Mucosa of descending colon (tissue), 3 donors: ENCODE measurements around the gene CCDC146. TPM values are rescaled to one million over a fixed set of nuclear protein-coding genes. Genes with fewer than 3 reads are reported as not detected.
A peak's percentile ranks its signal among the peaks of the same experiment; 100 is the strongest.

Experiments used
- ATAC-seq: fragments of 200-7000 bp; cut with Tn5 transposase; one replicate; pipeline ENCODE4 v1.9.1; 2020; ENCODE audit warnings: mild to moderate bottlenecking, moderate library complexity
- DNase-seq, 3 donors: peaks; one replicate each; pipeline ENCODE4 v3.0.0-alpha.2; 2020
- H3K36me3 ChIP-seq: fragments of 200-600 bp; one replicate; pipeline ENCODE4 v1.8.0; 2021; ENCODE audit warnings: low read depth, mild to moderate bottlenecking
- H3K4me1 ChIP-seq: fragments of 200-600 bp; one replicate; pipeline ENCODE4 v1.8.0; 2021; ENCODE audit warnings: low read depth, mild to moderate bottlenecking
- H3K4me3 ChIP-seq: fragments of 200-600 bp; one replicate; pipeline ENCODE4 v1.8.0; 2021; ENCODE audit warnings: mild to moderate bottlenecking
- H3K9me3 ChIP-seq: fragments of 200-600 bp; one replicate; pipeline ENCODE4 v1.8.0; 2021; ENCODE audit warnings: mild to moderate bottlenecking
- CTCF ChIP-seq: fragments of 200-600 bp; IDR thresholded peaks from one replicate; pipeline ENCODE4 v1.8.0; 2022; ENCODE audit warnings: antibody characterized with exemption, mild to moderate bottlenecking
- intact Hi-C, 2 donors: fragments of 100-400 bp; cut with DNase I in 1 of 2; cut with micrococcal nuclease in 1 of 2; formaldehyde crosslinking; loops; one replicate each; pipeline versions ENCODE4 v1.11.0 to v1.11.1; 2022; cut with DNase I, micrococcal nuclease
- total RNA-seq, 3 donors: library from RNA; stranded (reverse); fragmentation: NEBNext Ultra II Directional in 2 of 3; extraction: Animal tissue kit (Norgen Biotek cat#: 25700) in 2 of 3; gene quantifications; one replicate each; pipeline versions ENCODE4 v1.2.1 to v1.2.4, GENCODE V29; 2021 to 2023
- donor health status: DM: no; HTN: no; CAD: no; lungs with moderate emphysema.
- donor health status: DM: no; HTN: no; CAD: no.
- donor health status: DM: no; HTN: yes; CAD: no.

CCDC146 gene
- total RNA-seq, 3 donors from 2014 or later, result 7.5 to 20.5 (median 13.3) TPM

- no peak for TF ChIP-seq CTCF
- ATAC-seq, result peak; percentile 10
- H3K4me1 ChIP-seq, result no peaks in the 10 kb centered on the region
- H3K36me3 ChIP-seq, result no peaks in the 10 kb centered on the region
- DNase-seq, result peak in 1 of 3 donors; percentile 24
- H3K4me3 ChIP-seq, result no peak overlapping the region
- H3K9me3 ChIP-seq, result no peaks in the 10 kb centered on the region
- intact Hi-C loops, result no loop called here
These were observed 122.0 kb downstream of the CCDC146 start for GRCh38 chr7:77244222-77244934.

GRCh38 chr7:77245015-77245755 lies 122.8 kb downstream of the CCDC146 start:
- intact Hi-C loops, result no loop called here
- Histone ChIP-seq H3K9me3 (no peaks in the 10 kb centered on the region), H3K4me1 (no peaks in the 10 kb centered on the region), H3K36me3 (no peaks in the 10 kb centered on the region), H3K4me3 (no peak overlapping the region)
- peak; percentile 36 for ATAC-seq
- TF ChIP-seq CTCF, result no peak
- peak in 1 of 3 donors; percentile 20 for DNase-seq

- TF ChIP-seq CTCF, result no peak
- no peak overlapping the region for H3K4me3 ChIP-seq
- no peaks in the 10 kb centered on the region for H3K36me3 ChIP-seq
- H3K9me3 ChIP-seq, result no peaks in the 10 kb centered on the region
- peak; percentile 39 for ATAC-seq
- DNase-seq, result no peak
- no peaks in the 10 kb centered on the region for H3K4me1 ChIP-seq
- intact Hi-C loops, result no loop called here
These were observed 123.7 kb downstream of the CCDC146 start for GRCh38 chr7:77246026-77246640.

- DNase-seq (peak; percentile 66 to 97 (median 84)), ATAC-seq (peak; percentile 96)
- H3K4me3 ChIP-seq, result no peak overlapping the region
- TF ChIP-seq CTCF, result peak; percentile 58
- no peaks in the 10 kb centered on the region for H3K4me1 ChIP-seq
- no peaks in the 10 kb centered on the region for H3K9me3 ChIP-seq
- no peaks in the 10 kb centered on the region for H3K36me3 ChIP-seq
- intact Hi-C loops, result no loop called here
These were observed 124.9 kb downstream of the CCDC146 start for GRCh38 chr7:77247206-77247850.

GRCh38 chr7:77248154-77248553 lies 125.7 kb downstream of the CCDC146 start:
- Histone ChIP-seq H3K4me1 (no peaks in the 10 kb centered on the region), H3K36me3 (no peaks in the 10 kb centered on the region), H3K9me3 (no peaks in the 10 kb centered on the region), H3K4me3 (no peak overlapping the region)
- TF ChIP-seq CTCF, result no peak
- ATAC-seq, result no peak
- DNase-seq, result no peak
- intact Hi-C loops, result no loop called here
